GM21619 (cell line): Measurements from ENCODE around the gene PARD6G.
A peak's percentile ranks its signal among the peaks of the same experiment; 100 is the strongest.

Source experiments
- ATAC-seq: cut with Tn5 transposase; IDR thresholded peaks from one replicate; pipeline ENCODE4 v1.9.1; 2021; ENCODE audit not compliant: unreplicated experiment

Gene PARD6G

GRCh38 chr18:80120932-80121331, 126.4 kb downstream of the PARD6G start:
- ATAC-seq = no peak

GRCh38 chr18:80119111-80119510, 128.2 kb downstream of the PARD6G start:
- no peak for ATAC-seq

GRCh38 chr18:80115035-80115434, 132.3 kb downstream of the PARD6G start:
- no peak for ATAC-seq

GRCh38 chr18:80112624-80113248, 134.6 kb downstream of the PARD6G start:
- ATAC-seq = no peak

GRCh38 chr18:80109676-80110078, 137.6 kb downstream of the PARD6G start:
- peak; percentile 20 for ATAC-seq

GRCh38 chr18:80108739-80109675, 138.3 kb downstream of the PARD6G start, which contains the start of gene ADNP2:
TSS of gene ADNP2 (plus strand) at chr18:80109262. CDS start at chr18:80117543, 8,281 bp downstream.
- peak; percentile 54 for ATAC-seq

GRCh38 chr18:80108121-80108536, 139.2 kb downstream of the PARD6G start:
- no peak for ATAC-seq

- ATAC-seq = no peak
These were observed 139.9 kb downstream of the PARD6G start for GRCh38 chr18:80107426-80107825.
